ENCODE measurements around the gene ANKRD35.

Gene ANKRD35

DNA sequence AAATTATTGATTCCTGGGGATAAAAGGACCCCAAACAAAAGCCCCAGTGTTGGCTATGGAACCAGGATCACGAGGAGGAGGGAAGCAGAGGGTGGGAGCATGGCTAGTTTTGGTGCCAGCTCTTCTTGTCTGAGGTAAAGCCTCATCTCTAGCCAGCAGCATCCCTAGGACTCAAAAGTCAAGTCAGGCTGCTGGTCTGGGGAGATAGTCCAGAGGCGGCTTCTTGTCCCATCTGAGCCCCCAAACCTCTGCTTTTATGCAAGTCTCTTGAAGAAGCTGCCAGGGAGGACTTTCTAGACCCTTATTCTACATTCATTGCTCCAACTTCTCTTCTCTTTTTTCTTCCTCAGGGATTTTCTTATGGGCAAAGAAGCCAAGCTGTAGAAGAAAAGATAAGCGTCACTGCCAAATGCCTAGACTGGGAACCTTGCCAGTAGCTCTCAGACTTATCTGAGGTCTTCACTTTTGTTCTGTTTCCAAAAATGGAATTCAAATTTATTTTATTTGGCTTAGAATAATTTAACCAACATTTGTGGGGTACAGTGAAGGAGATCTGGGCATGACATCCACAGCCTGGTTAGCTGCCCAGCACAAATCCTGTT lies 6.9 kb upstream of the ANKRD35 start:
- no peak for DNase-seq

DNA sequence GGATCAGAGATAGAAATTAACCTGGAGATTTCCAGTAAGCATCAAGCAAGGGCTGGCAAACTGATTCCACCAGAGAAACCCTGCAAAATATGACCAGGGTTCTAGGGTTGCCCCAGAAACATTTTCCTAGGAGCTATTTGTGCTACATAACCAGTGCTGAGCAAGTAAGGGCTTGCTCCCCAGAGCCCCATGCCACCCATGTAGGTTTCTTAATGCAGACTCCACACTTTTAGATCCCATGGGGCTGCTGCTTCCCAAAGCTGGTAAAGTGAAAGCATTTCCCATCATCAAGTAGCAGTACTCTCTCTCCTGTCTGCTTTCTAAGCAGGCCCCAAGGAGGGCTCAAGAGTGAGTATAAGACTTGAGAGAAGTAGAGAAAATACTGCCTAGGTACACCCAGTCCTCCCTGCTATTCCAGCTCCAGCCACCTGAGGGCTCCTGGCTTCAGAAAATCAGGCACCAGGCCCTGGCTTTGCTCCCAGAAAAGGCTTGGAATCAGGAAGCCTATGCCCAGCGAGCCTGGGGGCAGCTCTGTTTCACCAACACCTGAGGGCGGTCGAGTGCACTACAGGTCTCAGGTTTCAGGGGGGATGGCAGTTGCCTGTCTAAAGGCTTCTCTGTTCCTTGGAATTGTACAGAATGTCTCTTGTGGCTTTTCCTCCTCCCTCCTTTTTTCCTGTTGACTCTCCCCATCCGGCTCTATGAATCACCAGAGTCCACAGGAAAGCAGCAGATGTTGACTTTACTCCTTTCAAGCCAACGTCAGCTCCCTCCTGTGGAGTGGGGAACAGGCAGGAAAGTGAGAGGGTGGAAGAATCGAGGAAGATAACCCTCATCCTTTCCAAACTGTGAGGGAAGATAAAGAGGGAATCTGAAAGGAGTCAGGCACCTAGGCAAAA lies 6.2 kb upstream of the ANKRD35 start:
- peak; percentile 57 for DNase-seq

DNA sequence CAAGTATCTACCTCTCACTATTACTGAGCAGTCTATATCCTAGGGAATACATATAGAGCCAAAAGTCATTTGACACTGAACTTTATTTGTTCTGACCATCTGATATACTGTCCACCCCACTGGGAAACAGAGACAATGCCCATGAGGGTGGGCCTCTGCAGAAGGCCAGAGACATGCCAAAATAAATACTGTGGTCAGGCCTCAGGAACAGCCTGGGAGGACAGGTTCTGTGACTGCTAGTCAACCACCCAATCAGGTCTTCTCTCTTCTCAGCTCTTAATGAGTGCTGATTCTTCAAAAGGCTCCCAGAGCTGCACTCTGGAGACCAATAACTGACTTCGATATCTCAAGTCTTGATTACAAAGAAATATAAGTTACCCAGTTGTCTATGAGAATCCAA lies 5.5 kb upstream of the ANKRD35 start:
- no peak for DNase-seq

DNA sequence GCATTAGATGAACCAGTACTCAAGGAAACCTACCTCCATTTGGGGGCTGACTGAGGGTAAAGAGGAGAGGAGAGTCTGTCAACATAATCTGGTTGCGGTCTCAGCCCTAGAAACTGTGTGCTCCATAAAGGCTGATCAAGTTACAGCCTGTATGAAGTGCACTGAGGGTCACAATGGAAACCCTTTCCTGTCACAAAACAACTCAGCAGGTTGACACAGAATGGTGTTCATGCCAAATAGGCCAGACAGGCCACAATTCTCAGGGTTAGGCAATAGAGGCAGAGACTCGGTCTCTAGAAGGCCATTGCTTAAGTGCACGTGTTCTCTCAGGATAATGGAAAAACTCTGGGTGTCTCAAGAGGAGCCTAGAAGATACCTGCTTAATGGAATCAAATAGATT lies 4.1 kb upstream of the ANKRD35 start:
- DNase-seq = no peak

GRCh38 chr1:145887631-145888030 lies 2.0 kb upstream of the ANKRD35 start:
- no peak for DNase-seq

DNA sequence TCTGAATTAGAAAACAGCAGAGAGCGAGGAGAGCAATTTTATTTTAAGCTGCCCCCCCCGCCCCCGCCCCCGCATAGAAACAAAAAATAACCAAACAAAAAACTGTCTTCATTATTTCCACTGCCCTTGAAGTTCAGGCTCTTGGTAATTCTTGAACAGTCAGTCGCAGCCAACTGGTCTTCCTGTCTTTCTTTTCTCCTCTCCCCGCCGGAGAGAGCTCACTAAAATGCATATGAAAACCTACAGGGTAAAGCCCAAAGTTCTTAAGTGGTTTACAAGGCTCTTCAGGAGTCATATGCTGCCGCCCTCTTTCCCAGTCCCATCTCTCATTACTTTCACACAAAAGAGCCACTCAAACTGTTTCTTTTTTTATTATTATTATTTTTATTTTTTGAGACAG lies 1.1 kb upstream of the ANKRD35 start:
- DNase-seq = no peak

DNA sequence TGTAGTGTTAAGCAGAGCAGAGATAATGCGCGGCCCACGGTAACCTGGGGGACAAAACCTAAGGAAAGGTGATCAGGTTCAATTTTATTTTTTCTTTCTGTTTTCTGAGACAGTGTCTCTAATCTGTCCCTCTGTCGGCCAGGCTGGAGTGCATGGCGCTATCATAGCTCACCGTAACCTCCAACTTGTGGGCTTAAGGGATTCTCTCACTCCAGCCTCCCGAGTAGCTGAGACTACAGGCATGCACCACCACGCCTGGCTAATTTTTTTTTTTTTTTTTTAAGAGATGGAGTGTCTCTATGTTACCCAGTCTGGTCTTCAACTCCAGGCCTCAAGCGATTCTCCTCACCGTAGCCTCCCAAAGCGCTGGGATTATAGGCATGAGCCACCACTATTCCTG lies 724 bp upstream of the ANKRD35 start:
- DNase-seq = no peak

DNA sequence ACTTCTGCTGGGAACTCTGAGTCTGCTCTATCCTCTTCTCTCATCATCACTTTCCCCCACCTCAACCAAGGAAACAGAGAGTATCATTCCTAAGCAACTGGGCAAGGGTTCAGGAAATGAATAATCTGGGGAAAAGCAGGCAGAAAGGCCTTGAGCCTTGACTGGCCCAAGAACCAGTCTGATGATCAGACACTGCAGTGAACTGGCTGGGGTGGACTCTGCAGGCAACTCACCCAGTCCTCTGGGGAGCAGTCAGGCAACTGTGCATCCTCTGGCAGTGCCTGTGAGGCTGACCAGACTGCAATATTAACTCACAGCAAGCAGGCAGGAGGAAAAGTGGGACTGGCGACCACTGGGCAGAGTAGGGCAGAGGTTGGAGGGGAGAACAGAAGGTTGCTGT lies 991 bp downstream of the ANKRD35 start:
- no peak for DNase-seq

- DNase-seq = no peak
Observed at GRCh38 chr1:145879775-145880174, 5.9 kb downstream of the ANKRD35 start.

- no peak for DNase-seq
Observed at GRCh38 chr1:145878724-145879123, 6.9 kb downstream of the ANKRD35 start.

- DNase-seq = no peak
Observed at GRCh38 chr1:145877923-145878486, 7.7 kb downstream of the ANKRD35 start.

- no peak for DNase-seq
Observed at GRCh38 chr1:145874646-145875045, 11.0 kb downstream of the ANKRD35 start.

GRCh38 chr1:145871994-145872924 lies 13.4 kb downstream of the ANKRD35 start:
- peak; percentile 37 for DNase-seq

DNA sequence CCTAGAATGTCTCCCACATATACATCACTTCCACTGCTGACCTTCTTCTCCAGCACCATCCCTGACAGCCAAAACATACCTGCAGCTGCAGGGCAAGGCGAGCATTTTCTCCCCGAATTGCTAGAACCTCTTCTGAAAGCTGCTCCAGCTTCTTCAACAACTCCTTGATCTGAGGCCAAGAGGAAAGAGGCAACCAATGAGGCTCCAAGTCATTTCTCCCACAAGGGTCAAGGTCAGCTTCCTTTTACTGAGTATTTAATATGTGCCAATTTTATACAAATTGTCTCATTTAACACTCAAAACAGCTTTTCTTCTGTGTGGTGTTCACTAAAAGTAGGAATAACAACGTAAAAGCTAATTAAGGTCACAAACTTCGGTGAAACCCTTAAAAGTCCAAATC lies 17.4 kb downstream of the ANKRD35 start:
- no peak for DNase-seq

DNA sequence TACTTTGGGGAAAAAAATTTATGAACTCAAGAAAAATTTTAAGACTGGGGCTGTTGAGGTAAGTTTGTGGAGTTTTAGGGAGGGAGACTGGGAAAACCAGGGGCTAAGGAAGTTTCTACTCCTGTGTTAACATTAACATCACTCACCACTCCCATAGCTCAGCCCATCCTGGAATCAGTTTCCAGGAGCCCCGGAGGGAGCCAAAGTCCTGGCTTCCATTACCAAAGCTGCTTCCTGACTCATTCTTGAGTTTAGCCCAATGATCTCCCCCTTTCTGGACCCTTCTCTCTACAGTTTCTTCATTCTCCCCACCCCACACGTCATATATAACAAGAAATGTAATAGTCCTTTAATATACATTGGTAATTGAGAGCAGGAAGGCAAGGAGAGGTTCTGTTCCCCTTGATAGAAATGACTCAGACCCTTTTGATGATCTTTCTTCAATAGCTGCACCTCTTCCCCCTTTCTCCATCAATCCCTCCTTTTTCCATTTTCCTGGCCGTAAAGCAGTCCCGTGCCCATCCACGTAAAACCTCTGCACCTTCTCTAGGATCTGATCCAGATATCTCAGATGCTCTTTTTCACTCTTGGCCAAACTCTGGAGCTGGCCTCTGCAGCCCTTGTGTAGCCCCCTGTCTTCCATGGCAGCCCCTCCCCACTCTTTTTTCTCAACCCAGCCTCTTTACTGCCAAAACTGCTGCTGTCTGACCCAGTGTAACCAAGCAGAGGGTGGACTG lies 22.2 kb downstream of the ANKRD35 start:
- no peak for DNase-seq

DNA sequence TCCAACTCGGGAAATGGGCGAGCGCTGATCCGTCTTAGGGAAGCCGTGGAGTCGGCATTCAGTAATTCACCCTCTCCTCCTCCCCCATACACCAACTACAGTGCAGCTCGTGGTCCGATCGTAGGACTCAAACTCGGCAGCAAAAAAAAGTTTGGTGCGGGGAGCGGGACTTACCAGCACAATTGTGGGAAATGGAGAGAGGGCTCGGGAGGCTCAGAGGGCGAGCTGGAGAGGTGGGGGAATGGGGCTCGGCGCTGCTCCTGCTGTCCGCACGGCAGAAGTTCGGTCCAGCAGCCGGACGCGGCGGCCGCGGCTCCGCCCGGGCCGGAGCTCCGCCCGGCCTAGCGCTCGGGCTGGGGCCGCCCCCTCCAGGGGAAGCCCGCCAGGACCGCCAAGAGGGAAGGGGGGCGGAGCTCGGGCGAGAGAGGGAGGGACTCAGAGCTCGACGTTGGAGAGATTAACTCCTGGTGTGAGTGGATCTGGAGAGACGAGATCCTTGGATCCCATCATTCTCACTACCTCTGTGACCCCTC lies 26.1 kb downstream of the ANKRD35 start:
- peak; percentile 84 for DNase-seq

GRCh38 chr1:145858901-145859490 lies 26.7 kb downstream of the ANKRD35 start, which contains the start of gene PIAS3:
PIAS3 (minus strand) TSS chr1:145859081; CDS start chr1:145858990, 91 bp downstream.
- DNase-seq = peak; percentile 86

- DNase-seq = peak; percentile 53
Observed at GRCh38 chr1:145858238-145858900, 27.3 kb downstream of the ANKRD35 start.

GRCh38 chr1:145857170-145857569 lies 28.5 kb downstream of the ANKRD35 start:
- DNase-seq = no peak

DNA sequence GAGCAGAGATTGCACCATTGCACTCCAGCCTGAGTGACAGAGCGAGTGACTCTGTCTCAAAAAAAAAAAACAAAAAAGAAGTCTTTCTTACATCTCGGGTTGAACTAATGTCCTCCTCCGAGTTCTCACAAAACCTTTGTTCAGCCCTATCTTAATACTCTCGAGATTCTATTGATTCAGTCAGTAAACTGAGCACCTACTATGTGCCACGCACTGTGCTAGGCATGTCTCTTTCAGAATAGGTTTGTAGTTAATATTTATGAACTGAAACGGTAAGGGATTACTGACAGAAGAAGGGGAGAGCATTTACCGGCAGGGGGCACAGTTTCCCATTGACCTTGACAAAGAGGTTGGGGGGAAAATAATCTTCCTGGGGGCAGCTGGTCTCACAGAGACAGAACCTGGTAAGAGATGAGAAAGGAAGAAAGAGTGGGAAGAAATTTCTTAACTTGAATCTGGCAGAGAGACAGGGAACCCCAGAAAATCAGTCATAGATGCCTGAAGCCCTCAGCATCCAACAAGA lies 30.2 kb downstream of the ANKRD35 start:
- DNase-seq = no peak
